Measurements from ENCODE around the gene IFT27.
"Not testable (repeated sequence)": the region's sequence is repeated elsewhere in the genome, so short reads cannot be mapped to it uniquely, and the experiment has no call there.

IFT27 gene

DNA sequence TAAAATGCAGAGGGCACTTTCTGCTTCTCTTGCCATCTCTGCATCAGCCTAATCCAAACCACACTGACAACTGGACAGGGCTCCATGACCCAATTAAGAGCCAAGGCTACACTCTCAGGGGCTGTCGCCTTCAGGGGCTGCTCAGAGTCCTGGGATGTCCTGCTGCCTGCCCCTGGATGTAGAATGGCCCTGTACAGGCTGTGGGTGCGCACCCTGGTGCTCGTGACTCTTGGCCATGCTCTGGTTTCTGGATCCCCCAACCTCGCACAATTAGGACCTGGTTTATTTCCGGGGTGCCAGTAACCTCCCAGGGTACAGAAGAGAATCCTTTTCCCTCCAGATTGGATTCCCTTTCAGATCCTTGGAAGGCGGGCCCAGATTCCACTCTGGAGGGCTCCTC lies 11.3 kb downstream of the IFT27 start:
- DNase-seq, result no peak

DNA sequence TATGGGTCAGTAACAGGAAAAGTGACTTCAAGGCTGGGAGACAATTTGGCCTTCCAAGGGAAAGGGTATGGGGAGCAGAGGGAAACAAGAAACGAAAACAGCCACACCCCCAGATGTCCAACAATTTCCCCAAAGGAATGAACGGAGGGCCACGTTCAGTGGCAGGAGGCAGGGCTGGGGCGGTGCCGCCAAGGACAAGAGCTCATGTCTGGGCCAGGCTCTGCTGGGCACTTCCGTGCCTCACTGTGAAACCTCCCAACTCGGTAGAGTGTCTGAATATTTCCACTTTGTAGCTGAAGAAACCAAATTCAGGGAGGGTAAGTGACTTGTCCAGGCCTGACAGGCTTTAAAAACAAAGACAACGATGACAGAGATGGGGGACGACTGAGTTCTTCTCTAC lies 11.9 kb downstream of the IFT27 start:
- no peak for DNase-seq

- no peak for DNase-seq
Measured at GRCh38 chr22:36763576-36763975, 12.3 kb downstream of the IFT27 start.

DNA sequence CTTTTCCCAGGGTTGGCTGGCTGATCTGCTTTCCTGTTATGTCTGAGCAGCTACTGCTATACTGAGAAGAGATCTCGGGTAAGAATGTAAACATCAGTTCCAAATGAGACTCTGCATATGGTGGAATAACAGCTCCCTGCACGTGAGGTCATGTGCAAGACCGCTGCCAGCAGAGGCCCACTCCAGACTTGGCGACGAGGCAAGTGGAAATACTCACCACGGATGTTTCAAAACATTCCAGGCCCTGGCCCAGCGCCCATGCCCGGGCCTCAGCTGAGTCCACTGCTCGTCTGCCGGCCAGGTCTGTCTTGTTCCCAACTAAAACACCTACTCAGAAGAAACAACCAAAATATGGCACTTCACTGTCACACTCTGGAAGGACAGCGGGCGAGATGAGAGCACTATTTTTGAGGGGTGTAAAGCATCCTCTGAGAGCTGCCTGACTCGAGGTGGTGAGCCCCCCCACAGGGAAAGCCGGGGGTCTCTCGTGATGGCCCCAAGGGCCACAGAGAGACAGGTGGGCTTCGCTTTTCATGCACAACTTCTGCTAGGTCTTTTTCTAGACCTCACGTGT lies 13.1 kb downstream of the IFT27 start:
- no peak for DNase-seq

DNA sequence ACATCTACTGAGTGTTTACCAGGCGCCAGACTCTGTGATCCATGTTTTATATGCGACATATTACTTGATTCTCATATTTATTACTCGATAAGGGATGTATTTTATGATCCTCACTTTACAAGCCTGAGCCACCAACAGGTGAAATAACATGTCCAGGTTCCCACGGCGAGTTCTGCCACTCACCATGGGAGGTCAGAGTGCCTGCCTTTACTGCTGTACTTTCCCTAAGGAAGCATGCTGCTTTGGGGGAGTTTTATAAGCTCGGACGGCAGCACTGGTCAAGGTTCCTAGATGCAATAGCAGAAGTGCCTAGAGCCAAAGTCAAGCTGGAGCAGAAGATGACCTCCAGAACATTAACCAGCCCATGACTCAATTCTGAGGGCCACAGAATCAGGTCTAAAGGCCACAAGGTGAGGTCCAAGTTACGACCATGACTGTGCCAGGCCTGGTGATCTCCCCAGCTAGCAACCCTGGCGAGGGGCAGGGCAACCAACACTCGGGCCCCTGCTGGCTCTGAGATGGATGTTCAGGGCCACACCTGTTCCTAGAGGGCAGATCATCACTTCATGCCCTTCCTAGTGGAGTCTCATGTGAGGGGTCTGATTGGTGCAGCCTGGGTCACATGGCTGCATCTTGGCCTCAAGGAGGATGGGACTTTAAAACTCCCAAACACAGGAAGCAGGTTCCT lies 14.2 kb downstream of the IFT27 start:
- DNase-seq, result no peak

DNA sequence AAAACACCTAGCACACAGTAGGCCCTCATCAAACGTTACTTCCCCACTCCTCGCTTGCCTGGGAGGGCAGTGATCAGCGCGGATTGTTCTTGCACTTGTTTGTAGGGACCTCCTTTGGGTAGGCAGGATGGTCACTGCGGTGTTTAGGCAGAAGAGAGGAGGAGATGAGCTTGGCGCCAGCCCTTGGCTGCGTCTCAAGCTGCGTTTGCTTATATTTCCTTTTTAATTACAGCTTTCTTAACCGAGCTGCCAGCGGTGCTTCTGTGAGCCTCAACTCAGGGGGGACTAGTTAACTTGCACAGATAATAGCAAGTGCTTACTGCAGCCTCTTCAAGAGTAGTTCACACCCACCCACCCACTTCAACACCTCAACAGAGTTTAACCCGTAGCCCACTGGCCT lies 15.1 kb downstream of the IFT27 start:
- no peak for DNase-seq

DNA sequence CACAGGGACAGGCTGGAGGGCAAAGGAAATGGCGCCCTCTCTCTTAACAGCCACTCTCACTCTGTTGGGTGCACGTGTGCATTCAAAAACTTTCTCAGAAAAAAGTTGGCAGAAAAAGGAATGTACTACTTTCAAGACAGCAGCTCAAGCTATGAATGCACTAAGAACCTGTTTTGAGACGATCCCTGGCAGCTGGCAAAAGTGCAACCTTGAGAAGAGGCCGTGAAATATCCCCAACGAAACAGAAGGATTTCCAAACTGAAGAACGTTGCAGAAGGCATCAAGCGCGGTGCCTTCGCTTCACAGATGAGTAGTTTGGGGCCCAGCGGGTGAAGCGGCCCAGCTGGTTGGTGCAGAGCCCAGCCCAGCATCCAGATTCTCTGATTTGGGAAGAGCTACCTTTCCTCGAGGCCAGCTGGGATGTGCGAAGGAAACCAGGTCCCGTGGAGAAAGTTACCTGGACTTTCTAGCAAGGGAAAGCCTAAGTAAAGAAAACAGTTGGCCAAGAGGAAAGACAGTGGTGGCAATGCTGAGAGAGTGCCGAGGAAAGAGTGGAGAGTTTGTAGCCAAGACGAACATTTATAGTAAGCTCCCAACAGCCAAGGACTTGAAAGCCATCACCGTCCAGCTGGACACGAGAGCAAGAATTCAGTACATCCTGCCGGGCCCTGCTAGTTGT lies 16.3 kb downstream of the IFT27 start:
- no peak for DNase-seq

- no peak for DNase-seq
Measured at GRCh38 chr22:36758792-36759271, 17.1 kb downstream of the IFT27 start.

DNA sequence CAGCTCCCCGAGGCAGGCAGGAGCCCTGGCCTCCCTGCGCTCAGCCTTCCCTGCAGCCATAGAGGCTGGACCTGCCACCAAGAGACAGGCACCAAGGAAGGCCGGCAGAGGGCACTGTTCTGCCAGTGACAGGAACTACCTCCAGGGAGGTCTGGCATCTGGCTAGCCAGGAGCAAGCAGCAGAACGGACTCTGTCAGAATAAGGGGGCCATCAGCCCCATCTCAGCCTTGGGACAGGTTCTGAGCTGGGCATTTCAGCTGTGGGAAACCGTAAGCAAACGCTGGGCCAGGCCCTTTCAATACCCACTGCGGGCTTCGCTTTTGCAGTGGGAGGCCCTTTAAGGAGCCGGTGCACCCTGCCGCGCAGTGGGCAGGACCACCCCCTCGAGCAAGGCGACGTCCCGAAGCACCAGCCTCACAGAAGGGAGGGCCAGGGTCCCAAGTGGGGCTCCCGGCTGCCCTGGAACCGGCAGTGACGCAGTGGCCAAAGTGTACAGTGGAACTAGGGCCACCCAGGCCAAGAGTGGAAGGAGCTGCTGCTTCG lies 18.2 kb downstream of the IFT27 start:
- peak; percentile 60 to 78 for DNase-seq

DNA sequence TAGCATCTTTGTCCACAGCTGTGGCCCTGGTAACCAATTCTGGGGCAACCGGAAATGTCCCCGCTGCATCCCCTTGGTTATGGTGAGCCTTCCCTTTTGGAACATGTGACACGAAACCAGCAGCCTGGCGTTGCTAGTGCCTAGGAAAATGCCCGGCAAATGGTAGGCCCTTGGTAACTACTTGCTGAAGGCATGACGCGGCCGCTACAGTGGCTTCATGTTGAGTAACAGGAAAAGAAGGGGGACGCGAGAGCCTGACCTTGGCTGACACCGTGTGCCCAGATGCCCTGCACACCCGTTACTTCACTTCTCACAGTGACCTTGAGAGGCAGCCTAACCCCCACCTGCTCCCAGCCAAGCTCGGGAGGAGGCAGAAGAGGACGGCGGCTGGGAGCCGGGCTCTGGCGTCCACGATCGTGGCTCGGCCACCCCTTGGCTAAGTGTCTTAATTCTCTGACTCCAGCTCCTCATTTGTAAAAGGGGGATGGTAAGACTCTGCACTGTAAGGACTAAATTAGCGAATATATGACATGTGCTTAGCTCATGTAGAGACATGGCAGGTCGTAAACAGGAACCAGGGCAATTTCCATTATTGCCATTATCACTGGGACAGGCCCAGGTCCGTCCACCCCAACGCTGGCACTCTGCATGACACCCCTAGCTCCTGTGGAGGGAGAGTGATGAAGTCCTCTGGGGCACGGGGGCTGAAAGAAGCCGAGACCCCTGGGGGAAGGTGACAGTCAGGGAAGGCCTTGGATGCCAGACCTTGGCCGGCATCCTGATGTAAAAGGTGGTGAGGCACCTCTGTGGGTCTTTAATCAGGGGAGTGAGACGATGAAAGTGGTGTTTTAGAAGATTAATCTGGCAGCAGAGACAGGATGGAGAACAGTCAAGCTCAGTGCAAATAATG lies 18.9 kb downstream of the IFT27 start:
- no peak for DNase-seq

DNA sequence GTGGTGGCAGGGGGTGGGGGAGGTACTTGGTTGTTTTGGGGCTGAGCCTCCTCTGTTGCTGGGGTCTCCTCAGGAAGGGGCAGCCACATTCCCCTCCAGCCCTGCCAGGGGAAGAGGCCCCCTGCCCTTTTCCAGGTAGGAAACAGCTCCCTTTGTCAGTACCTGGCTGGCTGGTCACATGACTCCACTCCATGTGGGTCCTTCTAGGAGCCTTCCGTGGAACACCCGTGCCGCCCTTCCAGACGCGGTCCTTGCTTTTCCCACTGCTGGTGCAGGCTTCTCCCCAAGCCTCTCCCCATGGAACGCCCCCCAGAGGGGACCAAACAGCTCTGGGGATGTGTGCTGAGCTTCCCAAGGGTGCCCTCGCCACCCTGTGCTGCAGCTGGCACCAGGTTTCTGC lies 19.9 kb downstream of the IFT27 start:
- no peak for DNase-seq

- no peak for DNase-seq
Measured at GRCh38 chr22:36755316-36755715, 20.6 kb downstream of the IFT27 start.

GRCh38 chr22:36754881-36755280 lies 21.0 kb downstream of the IFT27 start:
- DNase-seq, result not testable (repeated sequence)

GRCh38 chr22:36753916-36754315 lies 22.0 kb downstream of the IFT27 start:
- no peak for DNase-seq

- no peak for DNase-seq
Measured at GRCh38 chr22:36753120-36753802, 22.7 kb downstream of the IFT27 start.

- DNase-seq, result no peak
Measured at GRCh38 chr22:36746375-36746970, 29.4 kb downstream of the IFT27 start.

- no peak for DNase-seq
Measured at GRCh38 chr22:36745301-36745995, 30.5 kb downstream of the IFT27 start.

DNA sequence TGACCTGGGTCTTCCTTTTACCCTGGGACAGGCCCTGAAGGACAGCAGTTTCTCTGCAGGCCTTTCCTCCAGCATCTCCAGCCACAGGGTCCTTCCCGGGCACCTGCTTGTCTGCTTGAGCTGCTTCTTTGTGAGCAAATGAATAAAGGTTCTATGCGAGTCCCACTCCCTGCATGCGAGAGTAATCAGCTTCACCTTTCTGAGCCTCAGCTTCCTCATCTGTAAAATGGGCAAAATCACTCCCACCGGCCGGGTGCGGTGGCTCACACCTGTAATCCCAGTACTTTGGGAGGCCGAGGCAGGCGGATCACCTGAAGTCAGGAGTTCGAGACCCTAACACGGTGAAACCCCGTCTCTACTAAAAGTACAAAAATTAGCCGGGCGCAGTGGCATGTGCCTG lies 31.1 kb downstream of the IFT27 start:
- DNase-seq, result no peak

GRCh38 chr22:36744413-36744765 lies 31.5 kb downstream of the IFT27 start:
- DNase-seq, result no peak

GRCh38 chr22:36743591-36744412 lies 32.1 kb downstream of the IFT27 start:
- DNase-seq, result no peak
